ENCODE measurements around the gene SLC66A2.

DNA sequence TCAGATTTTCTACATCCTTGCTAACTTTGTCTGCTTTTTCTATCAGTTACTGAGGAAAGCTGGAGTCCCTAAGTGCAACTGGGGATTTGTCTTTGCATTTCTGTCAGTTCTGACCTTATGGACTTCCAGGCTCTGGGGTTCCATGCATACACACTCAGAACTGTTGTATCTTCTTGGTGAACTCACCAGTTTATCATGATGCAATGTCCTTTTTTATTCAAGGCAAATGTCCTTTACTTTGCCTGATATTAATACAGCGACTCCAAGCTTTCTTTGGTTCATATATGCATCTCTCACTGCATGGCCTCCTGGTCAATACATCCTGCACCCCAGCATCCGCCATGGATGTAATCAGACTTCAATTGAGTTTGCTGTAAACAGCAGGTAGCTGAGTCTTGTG, 44.7 kb downstream of the SLC66A2 start:
- TF ChIP-seq, protein P1, sequence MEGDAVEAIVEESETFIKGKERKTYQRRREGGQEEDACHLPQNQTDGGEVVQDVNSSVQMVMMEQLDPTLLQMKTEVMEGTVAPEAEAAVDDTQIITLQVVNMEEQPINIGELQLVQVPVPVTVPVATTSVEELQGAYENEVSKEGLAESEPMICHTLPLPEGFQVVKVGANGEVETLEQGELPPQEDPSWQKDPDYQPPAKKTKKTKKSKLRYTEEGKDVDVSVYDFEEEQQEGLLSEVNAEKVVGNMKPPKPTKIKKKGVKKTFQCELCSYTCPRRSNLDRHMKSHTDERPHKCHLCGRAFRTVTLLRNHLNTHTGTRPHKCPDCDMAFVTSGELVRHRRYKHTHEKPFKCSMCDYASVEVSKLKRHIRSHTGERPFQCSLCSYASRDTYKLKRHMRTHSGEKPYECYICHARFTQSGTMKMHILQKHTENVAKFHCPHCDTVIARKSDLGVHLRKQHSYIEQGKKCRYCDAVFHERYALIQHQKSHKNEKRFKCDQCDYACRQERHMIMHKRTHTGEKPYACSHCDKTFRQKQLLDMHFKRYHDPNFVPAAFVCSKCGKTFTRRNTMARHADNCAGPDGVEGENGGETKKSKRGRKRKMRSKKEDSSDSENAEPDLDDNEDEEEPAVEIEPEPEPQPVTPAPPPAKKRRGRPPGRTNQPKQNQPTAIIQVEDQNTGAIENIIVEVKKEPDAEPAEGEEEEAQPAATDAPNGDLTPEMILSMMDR (conservative IDR thresholded peaks at IDR 0.05): no peak
- no peak for TF ChIP-seq ZFX (IDR thresholded peaks at IDR 0.05)

Measured in C4-2B (cell line).